Measurements from ENCODE around the gene CPD. TPM values are rescaled to one million over a fixed set of nuclear protein-coding genes. Genes with fewer than 3 reads are reported as not detected.
"Not testable (repeated sequence)": the region's sequence is repeated elsewhere in the genome, so short reads cannot be mapped to it uniquely, and the experiment has no call there.

The CPD gene
- total RNA-seq, 2 experiments from 2014 or later: 26.2 to 30.7 TPM

DNA sequence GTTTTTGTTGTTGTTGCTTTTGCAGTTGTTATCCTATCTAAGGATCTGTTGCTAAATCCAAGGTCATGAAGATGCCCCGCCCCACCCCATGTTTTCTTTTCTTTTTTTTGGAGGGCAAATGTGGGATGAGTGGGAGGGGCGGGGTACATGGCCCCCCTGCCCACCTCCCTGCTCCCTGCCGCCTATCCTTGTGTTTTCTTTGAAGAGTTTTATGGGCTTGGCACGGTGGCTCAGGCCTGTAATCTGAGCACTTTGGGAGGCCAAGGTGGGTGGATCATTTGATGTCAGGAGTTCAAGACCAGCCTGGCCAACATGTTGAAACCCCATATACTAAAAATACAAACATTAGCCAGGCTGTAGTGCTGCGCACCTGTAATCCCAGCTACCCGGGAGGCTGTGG, 79.6 kb downstream of the CPD start:
- no peaks in the 10 kb centered on the region for H3K9me3 Mint-ChIP-seq
- H3K4me1 ChIP-seq (ENCODE audit: insufficient read depth, low read length): no peaks in the 10 kb centered on the region
- H3K4me3 Mint-ChIP-seq: no peak overlapping the region
- CTCF ChIA-PET: interaction anchor here (0.6 kb wide), 1 partner anchor 27 kb away, joined by 3 read pairs; no protein-coding TSS in a partner anchor
- H3K36me3 ChIP-seq (ENCODE audit: insufficient read depth, low read length): peaks cover 51% of the 10 kb centered on the region
- POLR2A ChIA-PET: no interaction called here
- ATAC-seq (ENCODE audit: poor library complexity): no peak
- H3K27me3 ChIP-seq (ENCODE audit: control insufficient read depth in 1 of 2, insufficient read depth in 2 of 2, low read length in 2 of 2): no peaks in the 10 kb centered on the region
- no peak overlapping the region for H3K27ac ChIP-seq (ENCODE audit: low read depth in 1 of 2, low read length in 2 of 2)
- no peaks in the 10 kb centered on the region for H3K27me3 Mint-ChIP-seq
- H3K4me3 ChIP-seq (ENCODE audit: low read length): no peak overlapping the region
- no peak overlapping the region for H3K27ac Mint-ChIP-seq
- intact Hi-C loops (cut with DNase I, micrococcal nuclease): no loop called here
- no peaks in the 10 kb centered on the region for H3K4me1 Mint-ChIP-seq (ENCODE audit: low read depth)
- no peaks in the 10 kb centered on the region for H3K9me3 ChIP-seq (ENCODE audit: control insufficient read depth in 1 of 2, insufficient read depth in 1 of 2, low read length in 2 of 2)
- peaks cover 80% of the 10 kb centered on the region for H3K36me3 Mint-ChIP-seq (ENCODE audit: low read depth)
- DNase-seq: no peak
- TF ChIP-seq, protein P1, sequence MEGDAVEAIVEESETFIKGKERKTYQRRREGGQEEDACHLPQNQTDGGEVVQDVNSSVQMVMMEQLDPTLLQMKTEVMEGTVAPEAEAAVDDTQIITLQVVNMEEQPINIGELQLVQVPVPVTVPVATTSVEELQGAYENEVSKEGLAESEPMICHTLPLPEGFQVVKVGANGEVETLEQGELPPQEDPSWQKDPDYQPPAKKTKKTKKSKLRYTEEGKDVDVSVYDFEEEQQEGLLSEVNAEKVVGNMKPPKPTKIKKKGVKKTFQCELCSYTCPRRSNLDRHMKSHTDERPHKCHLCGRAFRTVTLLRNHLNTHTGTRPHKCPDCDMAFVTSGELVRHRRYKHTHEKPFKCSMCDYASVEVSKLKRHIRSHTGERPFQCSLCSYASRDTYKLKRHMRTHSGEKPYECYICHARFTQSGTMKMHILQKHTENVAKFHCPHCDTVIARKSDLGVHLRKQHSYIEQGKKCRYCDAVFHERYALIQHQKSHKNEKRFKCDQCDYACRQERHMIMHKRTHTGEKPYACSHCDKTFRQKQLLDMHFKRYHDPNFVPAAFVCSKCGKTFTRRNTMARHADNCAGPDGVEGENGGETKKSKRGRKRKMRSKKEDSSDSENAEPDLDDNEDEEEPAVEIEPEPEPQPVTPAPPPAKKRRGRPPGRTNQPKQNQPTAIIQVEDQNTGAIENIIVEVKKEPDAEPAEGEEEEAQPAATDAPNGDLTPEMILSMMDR (IDR thresholded peaks at IDR 0.05): no peak

- not testable (repeated sequence) for H3K27ac Mint-ChIP-seq
Measured at GRCh38 chr17:30458797-30459413, 80.2 kb downstream of the CPD start.

GRCh38 chr17:30468465-30468864, 89.7 kb downstream of the CPD start:
- Mint-ChIP-seq H3K36me3 (ENCODE audit: low read depth) (peaks cover 26% of the 10 kb centered on the region), H3K9me3 (no peaks in the 10 kb centered on the region), H3K27ac (no peak overlapping the region), H3K27me3 (no peaks in the 10 kb centered on the region), H3K4me3 (no peak overlapping the region), H3K4me1 (ENCODE audit: low read depth) (no peaks in the 10 kb centered on the region)
- Histone ChIP-seq H3K27ac (ENCODE audit: low read depth in 1 of 2, low read length in 2 of 2) (no peak overlapping the region), H3K4me1 (ENCODE audit: insufficient read depth, low read length) (no peaks in the 10 kb centered on the region), H3K27me3 (ENCODE audit: control insufficient read depth in 1 of 2, insufficient read depth in 2 of 2, low read length in 2 of 2) (peaks cover 0 to 4% of the 10 kb centered on the region in 2 experiments), H3K36me3 (ENCODE audit: insufficient read depth, low read length) (peaks cover 8% of the 10 kb centered on the region), H3K9me3 (ENCODE audit: control insufficient read depth in 1 of 2, insufficient read depth in 1 of 2, low read length in 2 of 2) (no peaks in the 10 kb centered on the region), H3K4me3 (ENCODE audit: low read length) (no peak overlapping the region)
- TF ChIP-seq, protein P1 (IDR thresholded peaks at IDR 0.05): no peak
- intact Hi-C loops (cut with DNase I, micrococcal nuclease): no loop called here
- no peak for DNase-seq
- no peak for ATAC-seq (ENCODE audit: poor library complexity)
- POLR2A ChIA-PET: interaction anchor here (0.6 to 1.0 kb wide), 2 partner anchors 9 kb away, joined by 3 to 4 read pairs; partner anchors contain the start of gene GOSR1
- CTCF ChIA-PET: interaction anchor here (3.2 kb wide), 1 partner anchor 8 kb away, joined by 14 read pairs; the partner anchor contains the start of gene GOSR1

More at GRCh38 chr17:30458797-30459413, 80.2 kb downstream of the CPD start:
- H3K9me3 Mint-ChIP-seq; H3K27ac ChIP-seq (ENCODE audit: low read depth in 1 of 2, low read length in 2 of 2); POLR2A ChIA-PET; H3K27me3 Mint-ChIP-seq; DNase-seq; H3K9me3 ChIP-seq (ENCODE audit: control insufficient read depth in 1 of 2, insufficient read depth in 1 of 2, low read length in 2 of 2); H3K4me3 ChIP-seq (ENCODE audit: low read length); H3K27me3 ChIP-seq (ENCODE audit: control insufficient read depth in 1 of 2, insufficient read depth in 2 of 2, low read length in 2 of 2); H3K4me1 ChIP-seq (ENCODE audit: insufficient read depth, low read length); intact Hi-C loops (cut with DNase I, micrococcal nuclease); H3K4me1 Mint-ChIP-seq (ENCODE audit: low read depth); ATAC-seq (ENCODE audit: poor library complexity); H3K4me3 Mint-ChIP-seq: not testable (repeated sequence)
- CTCF ChIA-PET: interaction anchor here (0.6 kb wide), 1 partner anchor 27 kb away, joined by 3 read pairs; no protein-coding TSS in a partner anchor
- peaks cover 48% of the 10 kb centered on the region for H3K36me3 ChIP-seq (ENCODE audit: insufficient read depth, low read length)
- H3K36me3 Mint-ChIP-seq (ENCODE audit: low read depth): peaks cover 80% of the 10 kb centered on the region

Data from CD4-positive, alpha-beta T cell (primary cell).